Gastroesophageal sphincter (tissue), 4 donors: ENCODE results near the gene TEX53. TPM values are rescaled to one million over a fixed set of nuclear protein-coding genes. Genes with fewer than 3 reads are reported as not detected.

ENCODE experiments used
- ATAC-seq: fragments of 150-250 bp; one replicate; pipeline ENCODE4 v1.9.1; 2016; ENCODE audit warnings: mild to moderate bottlenecking, moderate library complexity
- H3K27ac ChIP-seq, 4 donors: fragments of 200-600 bp; sonication (generic) in 3 of 4; 1 replicate in 3 of 4; 2 replicates in 1 of 4; pipeline ENCODE4 v1.5.1; 2016 to 2019
- H3K27me3 ChIP-seq: fragments of 200-600 bp; sonication (generic); one replicate; pipeline ENCODE4 v1.5.1; 2019
- H3K36me3 ChIP-seq, 2 donors: fragments of 200-600 bp; sonication (generic); one replicate each; pipeline ENCODE4 v1.5.1; 2019; ENCODE audit warnings: control low read depth in 1 of 2
- H3K4me1 ChIP-seq, 3 donors: fragments of 200-600 bp; sonication (generic); 1 replicate in 2 of 3; 2 replicates in 1 of 3; pipeline ENCODE4 v1.5.1; 2016 to 2019; ENCODE audit warnings: control low read depth in 2 of 3
- H3K4me3 ChIP-seq, 2 donors: fragments of 200-600 bp; sonication (generic); one replicate each; pipeline ENCODE4 v1.5.1; 2019; ENCODE audit warnings: mild to moderate bottlenecking in 1 of 2, moderate library complexity in 1 of 2
- H3K9me3 ChIP-seq, 3 donors: fragments of 200-600 bp; sonication (generic); one replicate each; pipeline ENCODE4 v1.5.1; 2017 to 2019; ENCODE audit warnings: control low read depth in 2 of 3
- CTCF ChIP-seq, 4 experiments: fragments of 200-600 bp in 2 of 4; fragments of 450-650 bp in 2 of 4; sonication (generic) in 1 of 4; IDR thresholded peaks; one replicate each; pipeline ENCODE4 v1.5.1; 2017 to 2019; ENCODE audit warnings: antibody characterized with exemption in 4 of 4, mild to moderate bottlenecking in 2 of 4, moderate library complexity in 2 of 4
- EP300 ChIP-seq: sonication (generic); formaldehyde crosslinking; IDR thresholded peaks from one replicate; pipeline ENCODE4 v1.6.1; 2017; ENCODE audit warnings: antibody characterized with exemption, mild to moderate bottlenecking
- POLR2A ChIP-seq, 2 donors: fragments of 450-650 bp; IDR thresholded peaks; one replicate each; pipeline ENCODE4 v1.6.1; 2017; ENCODE audit warnings: antibody characterized with exemption in 2 of 2, mild to moderate bottlenecking in 2 of 2, moderate library complexity in 1 of 2
- POLR2AphosphoS5 ChIP-seq: sonication (generic); formaldehyde crosslinking; IDR thresholded peaks from one replicate; pipeline ENCODE4 v1.6.1; 2017; ENCODE audit warnings: antibody characterized with exemption
- WGBS, 2 donors: methylation state at CpG; one replicate each; pipeline ENCODE4 v1.1.5; 2018; ENCODE audit warnings: low coverage in 1 of 2; 5-methylcytosine and 5-hydroxymethylcytosine counted together
- total RNA-seq, 4 donors: library from RNA; depleted of rRNA; stranded (reverse); fragments of >200 nt; gene quantifications; one replicate each; pipeline ENCODE4 v1.1.0, GENCODE V29; 2016

TEX53 gene
- total RNA-seq, 4 donors from 2014 or later: not detected

- WGBS, 2 donors: 87 to 100% methylated on average over 2 of the region's 2 CpGs
- no peak overlapping the region for H3K27ac ChIP-seq
- ATAC-seq: no peak
Observed at GRCh38 chr9:114695948-114696347, 38.3 kb upstream of the TEX53 start.

GRCh38 chr9:114694719-114695269 is 37.2 kb upstream of the TEX53 start:
- no peaks in the 10 kb centered on the region for H3K4me1 ChIP-seq
- H3K27me3 ChIP-seq: no peaks in the 10 kb centered on the region
- WGBS, 2 donors: 82 to 89% methylated on average over 2 to 6 of the region's 6 CpGs

More at GRCh38 chr9:114695948-114696347, 38.3 kb upstream of the TEX53 start:
- Histone ChIP-seq H3K36me3 (no peaks in the 10 kb centered on the region), H3K4me1 (no peaks in the 10 kb centered on the region), H3K27me3 (no peaks in the 10 kb centered on the region), H3K4me3 (no peak overlapping the region), H3K9me3 (peaks cover 0 to 10% (median 0%) of the 10 kb centered on the region in 3 donors)
- TF ChIP-seq CTCF (IDR thresholded peaks at IDR 0.05) (no peak), EP300 (no peak), POLR2A (IDR thresholded peaks at IDR 0.05) (no peak), POLR2AphosphoS5 (no peak)

GRCh38 chr9:114694146-114694545 is 36.5 kb upstream of the TEX53 start:
- Histone ChIP-seq H3K36me3 (no peaks in the 10 kb centered on the region), H3K27me3 (no peaks in the 10 kb centered on the region), H3K27ac (no peak overlapping the region), H3K9me3 (no peaks in the 10 kb centered on the region), H3K4me1 (no peaks in the 10 kb centered on the region), H3K4me3 (no peak overlapping the region)
- WGBS, 2 donors: 71 to 76% methylated on average over 2 of the region's 2 CpGs
- no peak for TF ChIP-seq EP300
- no peak for TF ChIP-seq POLR2AphosphoS5
- TF ChIP-seq POLR2A (IDR thresholded peaks at IDR 0.05): no peak
- TF ChIP-seq CTCF (IDR thresholded peaks at IDR 0.05): no peak
- ATAC-seq: no peak

More at GRCh38 chr9:114694719-114695269, 37.2 kb upstream of the TEX53 start:
- H3K36me3 ChIP-seq: no peaks in the 10 kb centered on the region
- peaks cover 0 to 5% (median 0%) of the 10 kb centered on the region in 3 donors for H3K9me3 ChIP-seq
- ATAC-seq: no peak
- no peak overlapping the region for H3K4me3 ChIP-seq
- H3K27ac ChIP-seq: no peak overlapping the region
- TF ChIP-seq EP300: no peak
- no peak for TF ChIP-seq POLR2A (IDR thresholded peaks at IDR 0.05)
- TF ChIP-seq POLR2AphosphoS5: no peak
- no peak for TF ChIP-seq CTCF (IDR thresholded peaks at IDR 0.05)

GRCh38 chr9:114693248-114693855 is 35.7 kb upstream of the TEX53 start:
- Histone ChIP-seq H3K4me1 (no peaks in the 10 kb centered on the region), H3K9me3 (no peaks in the 10 kb centered on the region), H3K27me3 (no peaks in the 10 kb centered on the region), H3K4me3 (no peak overlapping the region), H3K27ac (no peak overlapping the region), H3K36me3 (no peaks in the 10 kb centered on the region)
- ATAC-seq: no peak
- TF ChIP-seq CTCF (IDR thresholded peaks at IDR 0.05) (no peak), POLR2AphosphoS5 (no peak), EP300 (no peak), POLR2A (IDR thresholded peaks at IDR 0.05) (no peak)
- 40 to 64% methylated on average over 1 to 2 of the region's 2 CpGs for WGBS, 2 donors

GRCh38 chr9:114691956-114692295 is 34.3 kb upstream of the TEX53 start:
- H3K27me3 ChIP-seq: no peaks in the 10 kb centered on the region
- no peak for ATAC-seq
- H3K36me3 ChIP-seq: no peaks in the 10 kb centered on the region
- H3K4me1 ChIP-seq: no peaks in the 10 kb centered on the region
- no peak for TF ChIP-seq EP300
- no peak for TF ChIP-seq POLR2AphosphoS5
- no peak for TF ChIP-seq CTCF (IDR thresholded peaks at IDR 0.05)
- TF ChIP-seq POLR2A (IDR thresholded peaks at IDR 0.05): no peak
- no peak overlapping the region for H3K4me3 ChIP-seq
- H3K9me3 ChIP-seq: no peaks in the 10 kb centered on the region
- no peak overlapping the region for H3K27ac ChIP-seq
